Osteoblast (primary cell): ENCODE measurements around the gene ADGRG3. TPM values are rescaled to one million over a fixed set of nuclear protein-coding genes. Genes with fewer than 3 reads are reported as not detected.
A peak's percentile ranks its signal among the peaks of the same experiment; 100 is the strongest.

ENCODE experiments used
- DNase-seq: peaks from one replicate; pipeline ENCODE4 v3.0.0; 2011; ENCODE audit warnings: low spot score, mixed read lengths; ENCODE audit not compliant: insufficient read length; ENCODE audit errors: missing footprints
- H2AFZ ChIP-seq: 2 replicates; pipeline ENCODE4 v1.6.0; 2011; ENCODE audit warnings: mild to moderate bottlenecking, low read length
- H3K27ac ChIP-seq: 2 replicates; pipeline ENCODE4 v1.5.1; 2011; ENCODE audit warnings: mild to moderate bottlenecking, low read depth, low read length, moderate library complexity
- H3K27me3 ChIP-seq: 2 replicates; pipeline ENCODE4 v1.6.0; 2012; ENCODE audit warnings: mild to moderate bottlenecking, control low read depth, inconsistent platforms, low read length, moderate library complexity; ENCODE audit not compliant: insufficient read depth
- H3K36me3 ChIP-seq: 2 replicates; pipeline ENCODE4 v1.5.1; 2011; ENCODE audit warnings: mild to moderate bottlenecking, low read length, control low read depth, moderate library complexity; ENCODE audit not compliant: insufficient read depth
- H3K4me1 ChIP-seq: 2 replicates; pipeline ENCODE4 v1.5.1; 2011; ENCODE audit warnings: mild to moderate bottlenecking, low read length, control low read depth, moderate library complexity; ENCODE audit not compliant: insufficient read depth
- H3K4me2 ChIP-seq: 2 replicates; pipeline ENCODE4 v1.6.0; 2011; ENCODE audit warnings: mild to moderate bottlenecking, low read length; ENCODE audit not compliant: insufficient read depth
- H3K4me3 ChIP-seq: fragments of 200-600 bp; sonication (generic); 3 replicates; pipeline ENCODE4 v1.5.1; 2012; ENCODE audit warnings: mild to moderate bottlenecking, low read length, inconsistent platforms; ENCODE audit not compliant: insufficient read depth
- H3K79me2 ChIP-seq: 2 replicates; pipeline ENCODE4 v1.6.0; 2012; ENCODE audit warnings: mild to moderate bottlenecking, low read length, control low read depth, inconsistent platforms; ENCODE audit not compliant: insufficient read depth
- H3K9me3 ChIP-seq: 2 replicates; pipeline ENCODE4 v1.5.1; 2011; ENCODE audit warnings: low read depth, low read length, control low read depth
- H4K20me1 ChIP-seq: 2 replicates; pipeline ENCODE4 v1.6.0; 2012; ENCODE audit warnings: mild to moderate bottlenecking, low read length, control low read depth; ENCODE audit not compliant: insufficient read depth
- CTCF ChIP-seq: IDR thresholded peaks from 2 replicates; pipeline ENCODE4 v1.5.1; 2011; ENCODE audit warnings: mild to moderate bottlenecking, low read depth, low read length, moderate library complexity; ENCODE audit errors: extremely low read depth
- total RNA-seq: library from RNA; depleted of rRNA; stranded (reverse); fragments of >200 nt; gene quantifications from 2 replicates; pipeline ENCODE4 v1.2.3, GENCODE V29; 2012

ADGRG3 gene
- total RNA-seq, 1 donor = not detected

GRCh38 chr16:57679767-57680482 is 11.8 kb downstream of the ADGRG3 start:
- Histone ChIP-seq H3K4me3 (no peak overlapping the region), H3K4me1 (peaks cover 2% of the 10 kb centered on the region), H3K27ac (no peak overlapping the region), H3K4me2 (no peak overlapping the region), H3K9me3 (no peaks in the 10 kb centered on the region), H3K36me3 (no peaks in the 10 kb centered on the region), H3K79me2 (no peaks in the 10 kb centered on the region), H3K27me3 (no peaks in the 10 kb centered on the region), H4K20me1 (no peaks in the 10 kb centered on the region), H2AFZ (no peak overlapping the region)
- no peak for TF ChIP-seq CTCF
- DNase-seq = peak; percentile 18

- H3K79me2 ChIP-seq = no peaks in the 10 kb centered on the region
- TF ChIP-seq CTCF = no peak
- peak; percentile 68 for DNase-seq
These were observed 12.8 kb downstream of the ADGRG3 start for GRCh38 chr16:57680842-57681375.

GRCh38 chr16:57681950-57682728 is 14.0 kb downstream of the ADGRG3 start:
- H3K4me2 ChIP-seq = no peak overlapping the region
- peaks cover 2% of the 10 kb centered on the region for H3K27me3 ChIP-seq
- no peak overlapping the region for H3K4me3 ChIP-seq
- H3K9me3 ChIP-seq = no peaks in the 10 kb centered on the region
- no peaks in the 10 kb centered on the region for H3K4me1 ChIP-seq
- H3K36me3 ChIP-seq = no peaks in the 10 kb centered on the region
- no peak overlapping the region for H3K27ac ChIP-seq
- no peaks in the 10 kb centered on the region for H3K79me2 ChIP-seq
- no peak for TF ChIP-seq CTCF
- no peaks in the 10 kb centered on the region for H4K20me1 ChIP-seq
- DNase-seq = peak; percentile 71
- H2AFZ ChIP-seq = no peak overlapping the region

More at GRCh38 chr16:57680842-57681375, 12.8 kb downstream of the ADGRG3 start:
- no peak overlapping the region for H3K4me2 ChIP-seq
- H3K4me1 ChIP-seq = peaks cover 2% of the 10 kb centered on the region
- no peaks in the 10 kb centered on the region for H3K36me3 ChIP-seq
- no peak overlapping the region for H3K4me3 ChIP-seq
- H3K27me3 ChIP-seq = no peaks in the 10 kb centered on the region
- no peaks in the 10 kb centered on the region for H3K9me3 ChIP-seq
- no peaks in the 10 kb centered on the region for H4K20me1 ChIP-seq
- no peak overlapping the region for H2AFZ ChIP-seq
- H3K27ac ChIP-seq = no peak overlapping the region
